Chondrocyte (in vitro differentiated cells): ENCODE measurements around the gene FAM234A. TPM values are rescaled to one million over a fixed set of nuclear protein-coding genes. Genes with fewer than 3 reads are reported as not detected.
A peak's percentile ranks its signal among the peaks of the same experiment; 100 is the strongest.
"Not testable (repeated sequence)": the region's sequence is repeated elsewhere in the genome, so short reads cannot be mapped to it uniquely, and the experiment has no call there.

Experiments used
- DNase-seq: peaks from one replicate; pipeline ENCODE4 v3.0.0; 2021; ENCODE audit warnings: mixed read lengths, low spot score
- H3K27ac Mint-ChIP-seq: one replicate; pipeline ENCODE4 v1.8.0; 2021; ENCODE audit warnings: mild to moderate bottlenecking, moderate library complexity, mixed read lengths; ENCODE audit not compliant: unreplicated experiment
- H3K27me3 Mint-ChIP-seq: 2 replicates; pipeline ENCODE4 v1.8.0; 2021; ENCODE audit warnings: low read depth, mixed read lengths
- H3K36me3 Mint-ChIP-seq: 2 replicates; pipeline ENCODE4 v1.8.0; 2021; ENCODE audit warnings: low read depth, mixed read lengths
- H3K4me1 Mint-ChIP-seq: 2 replicates; pipeline ENCODE4 v1.8.0; 2021; ENCODE audit warnings: low read depth, mild to moderate bottlenecking, mixed read lengths
- H3K4me3 Mint-ChIP-seq: one replicate; pipeline ENCODE4 v1.8.0; 2021; ENCODE audit warnings: mild to moderate bottlenecking, moderate library complexity, mixed read lengths; ENCODE audit not compliant: unreplicated experiment
- H3K9me3 Mint-ChIP-seq: 2 replicates; pipeline ENCODE4 v1.8.0; 2021; ENCODE audit warnings: low read depth, mixed read lengths
- CTCF ChIP-seq: fragments of 200-600 bp; sonication (generic); IDR thresholded peaks from 2 replicates; pipeline ENCODE4 v1.5.0; 2021; ENCODE audit warnings: antibody characterized with exemption, mild to moderate bottlenecking, moderate library complexity
- total RNA-seq: library from RNA; stranded (reverse); gene quantifications from 3 replicates; pipeline ENCODE4 v1.2.1, GENCODE V29; 2021

FAM234A gene
- total RNA-seq, 1 donor from 2014 or later, result 122 TPM

DNA sequence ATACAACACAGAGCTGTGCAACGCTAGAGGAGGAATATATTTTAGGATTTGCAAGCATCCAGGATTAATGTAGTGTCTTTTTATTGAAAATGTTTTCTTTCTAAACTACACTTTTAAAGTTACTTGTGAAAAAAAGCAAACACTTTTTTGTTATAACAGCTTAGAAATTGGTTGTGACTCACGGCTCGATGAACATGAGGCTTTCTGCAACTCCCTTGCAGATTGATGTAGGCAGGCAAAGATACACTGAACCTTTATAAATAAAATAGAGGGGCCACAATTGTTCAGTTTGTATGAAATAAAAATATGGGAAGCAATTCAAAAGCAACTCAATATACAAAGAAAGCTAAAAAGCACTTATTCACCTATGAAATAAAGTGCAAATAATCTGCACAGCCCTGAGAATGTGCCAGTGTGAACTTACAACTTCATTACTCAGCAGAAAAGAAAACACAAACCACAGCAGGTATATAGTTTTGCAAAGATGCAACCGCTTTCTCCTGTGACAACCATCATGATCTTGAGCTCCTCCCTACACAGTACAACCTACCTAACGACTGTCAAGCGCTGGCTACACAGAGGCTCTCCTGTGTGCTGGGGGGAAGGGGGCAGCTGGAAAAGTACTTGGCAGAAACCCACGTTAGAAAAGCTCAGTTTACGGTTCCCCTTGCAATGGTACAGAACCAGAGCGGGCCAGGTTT lies 6.3 kb upstream of the FAM234A start:
- DNase-seq, result no peak
- peaks cover 8% of the 10 kb centered on the region for H3K36me3 Mint-ChIP-seq
- H3K4me3 Mint-ChIP-seq, result peak overlapping the region; percentile 89
- H3K4me1 Mint-ChIP-seq, result peaks cover 26% of the 10 kb centered on the region
- peak overlapping the region; percentile 94 for H3K27ac Mint-ChIP-seq
- no peak for TF ChIP-seq CTCF
- no peaks in the 10 kb centered on the region for H3K9me3 Mint-ChIP-seq
- H3K27me3 Mint-ChIP-seq, result no peaks in the 10 kb centered on the region

GRCh38 chr16:228852-229730 lies 5.5 kb upstream of the FAM234A start, which contains the start of gene LUC7L:
Gene LUC7L (minus strand): TSS chr16:229449. CDS start chr16:229339, 110 bp downstream.
- Mint-ChIP-seq H3K9me3 (no peaks in the 10 kb centered on the region), H3K4me3 (peak within 1 kb of the TSS; percentile 89), H3K36me3 (peaks cover 8% of the 10 kb centered on the region), H3K27ac (peak within 1 kb of the TSS; percentile 94), H3K27me3 (no peaks in the 10 kb centered on the region), H3K4me1 (peaks cover 26% of the 10 kb centered on the region)
- DNase-seq, result peak; percentile 94
- no peak for TF ChIP-seq CTCF

GRCh38 chr16:229731-230281 lies 4.8 kb upstream of the FAM234A start:
- Mint-ChIP-seq H3K9me3 (no peaks in the 10 kb centered on the region), H3K4me1 (peaks cover 26% of the 10 kb centered on the region), H3K27ac (no peak overlapping the region), H3K27me3 (no peaks in the 10 kb centered on the region), H3K36me3 (peaks cover 8% of the 10 kb centered on the region), H3K4me3 (peak overlapping the region; percentile 34)
- TF ChIP-seq CTCF, result no peak
- DNase-seq, result no peak

- not testable (repeated sequence) for H3K27ac Mint-ChIP-seq, H3K27me3 Mint-ChIP-seq, H3K9me3 Mint-ChIP-seq, H3K36me3 Mint-ChIP-seq, DNase-seq, H3K4me3 Mint-ChIP-seq
- H3K4me1 Mint-ChIP-seq, result peaks cover 29% of the 10 kb centered on the region
These were observed 4.3 kb upstream of the FAM234A start for GRCh38 chr16:230351-230750.

DNA sequence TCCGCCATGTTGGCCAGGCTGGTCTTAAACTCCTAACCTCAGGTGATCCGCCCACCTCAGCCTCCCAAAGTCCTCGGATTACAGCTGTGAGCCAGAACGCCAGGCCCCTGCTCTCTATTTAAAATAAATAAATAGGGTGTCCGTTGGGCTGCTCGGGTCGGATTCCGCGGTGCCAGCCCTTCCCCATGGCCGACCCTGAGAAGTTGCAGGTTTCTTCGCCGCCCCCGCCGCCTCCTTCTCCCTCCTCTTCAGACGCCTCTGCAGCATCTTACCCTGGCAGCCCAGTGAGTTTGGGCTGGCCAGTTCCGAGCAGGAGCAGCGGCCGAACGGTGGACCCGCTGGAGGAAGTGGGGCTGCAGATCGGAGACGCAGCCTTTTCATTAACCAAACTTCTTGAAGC lies 3.7 kb upstream of the FAM234A start:
- Mint-ChIP-seq H3K36me3 (peaks cover 4% of the 10 kb centered on the region), H3K27ac (no peak overlapping the region), H3K4me3 (no peak overlapping the region), H3K9me3 (no peaks in the 10 kb centered on the region), H3K27me3 (no peaks in the 10 kb centered on the region), H3K4me1 (peaks cover 33% of the 10 kb centered on the region)
- TF ChIP-seq CTCF, result no peak
- no peak for DNase-seq
